ENCODE measurements around the gene TRIM24.

The TRIM24 gene

DNA sequence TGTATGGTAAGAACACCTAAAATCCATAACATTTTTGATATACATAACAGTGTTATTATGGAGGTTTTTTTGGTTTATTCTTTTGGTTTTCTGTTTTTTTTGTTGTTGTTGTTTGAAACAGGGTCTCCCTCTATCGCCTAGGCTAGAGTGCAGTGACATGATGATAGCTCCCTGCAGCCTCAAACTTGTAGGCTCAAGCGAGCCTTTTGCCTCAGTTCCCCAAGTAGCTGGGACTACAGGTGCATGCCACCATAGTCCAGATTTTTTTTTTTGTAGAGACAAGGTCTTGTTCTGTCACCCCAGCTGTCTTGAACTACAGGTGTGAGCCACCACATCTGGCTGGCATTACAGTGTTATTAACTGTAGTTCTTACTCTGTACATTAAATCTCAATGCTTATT, 83.7 kb downstream of the TRIM24 start:
- no peak for DNase-seq

DNA sequence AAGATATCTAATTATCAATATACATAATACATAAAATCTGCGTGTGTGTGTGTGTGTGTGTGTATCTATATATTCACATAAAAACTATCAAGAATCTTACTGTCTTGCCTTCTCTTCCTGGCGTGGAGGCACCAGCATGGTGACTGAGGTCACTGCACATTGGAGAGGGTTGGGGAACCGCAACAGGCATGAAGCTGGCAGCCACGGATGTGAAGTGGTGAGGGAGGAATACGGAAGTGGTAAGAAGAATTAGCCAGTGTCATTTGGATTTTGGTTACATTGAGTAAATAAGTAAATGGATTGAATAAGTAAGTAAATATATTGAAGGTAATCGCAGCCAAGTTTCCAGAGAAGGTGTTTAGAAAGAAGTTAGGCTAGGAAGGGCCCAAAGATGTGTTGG, 85.1 kb downstream of the TRIM24 start:
- DNase-seq, result peak; percentile 28

DNA sequence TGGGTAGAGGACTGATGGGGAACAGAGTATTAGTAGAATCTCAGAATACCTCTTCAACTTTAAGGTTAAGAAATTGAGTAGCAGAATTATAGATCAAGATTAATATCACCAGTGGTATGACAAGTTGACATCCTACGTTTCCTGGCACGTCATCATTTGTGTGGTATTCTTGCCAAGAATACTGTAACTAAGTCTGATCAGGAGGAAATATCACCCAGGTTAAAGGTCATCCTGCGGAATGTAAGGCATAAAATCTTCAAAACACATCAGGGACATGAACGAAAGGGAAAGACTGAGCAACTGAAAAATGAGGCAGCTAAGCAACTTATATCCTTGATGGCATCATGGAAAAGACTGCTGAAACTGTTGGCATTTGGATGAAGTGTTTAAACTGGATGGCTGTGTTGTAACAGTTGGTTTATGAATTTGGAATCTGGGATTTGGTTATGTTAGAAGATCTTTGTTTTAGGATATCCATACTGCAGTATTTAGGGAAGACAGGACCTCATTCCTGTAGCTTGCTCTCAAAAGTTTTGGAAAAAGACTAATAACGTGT, 86.1 kb downstream of the TRIM24 start:
- DNase-seq, result no peak

DNA sequence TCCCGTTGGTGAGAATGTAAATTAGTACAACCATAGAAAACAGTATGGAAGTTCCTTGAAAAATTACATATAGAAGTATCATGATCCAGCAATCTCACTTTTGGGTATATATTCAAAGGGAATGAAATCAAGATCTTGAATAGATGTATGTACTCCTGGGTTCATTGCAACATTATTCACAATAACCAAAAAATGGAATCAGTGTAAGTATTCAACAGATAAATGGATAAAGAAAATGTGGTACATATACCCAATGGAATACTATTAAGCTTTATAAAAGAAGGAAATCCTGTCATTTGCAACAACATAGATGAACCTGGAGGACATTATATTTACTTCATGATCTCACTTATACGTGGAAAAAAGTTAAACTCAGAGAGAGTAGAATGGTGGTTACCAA, 86.8 kb downstream of the TRIM24 start:
- DNase-seq, result no peak

DNA sequence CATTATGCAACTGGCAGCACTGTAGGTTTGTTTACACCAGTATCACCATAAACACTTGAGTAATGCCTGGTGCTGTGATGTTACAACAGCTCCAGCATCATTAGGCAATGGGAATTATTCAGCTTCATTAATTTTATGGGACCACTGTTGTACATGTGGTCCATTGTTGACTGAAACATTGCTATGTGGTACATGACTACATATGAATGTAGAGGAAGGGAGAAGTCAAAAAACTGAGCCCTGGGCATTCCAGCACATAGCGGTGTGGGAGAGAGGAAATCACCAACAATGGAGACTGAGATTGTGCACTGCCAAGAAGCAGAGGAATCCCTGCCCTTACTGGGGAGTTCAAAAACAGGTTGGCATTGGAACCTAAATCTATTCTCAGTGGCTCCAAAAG, 89.0 kb downstream of the TRIM24 start:
- DNase-seq, result no peak

DNA sequence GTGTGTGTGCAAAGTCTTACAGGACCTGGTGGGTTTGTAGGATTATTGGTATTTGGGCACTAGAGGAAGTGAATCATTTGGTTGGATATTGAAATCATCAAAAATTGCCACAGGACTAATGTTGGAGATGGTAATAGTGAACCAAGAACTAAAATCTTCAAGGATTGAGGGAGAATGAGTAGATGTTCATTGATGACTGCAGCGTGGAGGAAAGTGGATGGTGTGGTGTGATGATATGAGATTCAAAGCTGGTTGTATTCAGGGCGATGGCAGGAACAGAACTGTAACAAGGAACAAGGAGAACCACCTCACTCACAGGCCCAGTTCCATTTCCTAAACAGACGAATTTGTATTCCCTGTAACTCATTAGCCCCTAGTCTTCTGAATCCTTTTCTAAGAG, 90.3 kb downstream of the TRIM24 start:
- no peak for DNase-seq

DNA sequence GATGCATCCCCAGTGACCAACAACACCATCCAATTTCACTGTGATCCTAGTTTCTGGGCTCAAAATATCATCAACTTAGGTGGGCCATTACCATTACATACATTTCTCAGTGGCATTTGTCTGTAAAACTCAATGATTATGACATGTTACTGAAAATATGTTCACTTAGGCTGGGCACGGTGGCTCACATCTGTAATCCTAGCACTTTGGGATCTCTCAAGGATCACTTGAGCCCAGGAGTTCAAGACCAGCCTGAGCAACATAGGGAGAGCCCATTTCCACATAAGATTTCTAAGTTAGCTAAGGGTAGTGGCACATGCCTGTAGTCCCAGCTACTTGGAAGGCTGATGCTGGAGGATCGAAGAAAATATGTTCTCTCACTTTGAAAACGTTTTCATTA, 91.0 kb downstream of the TRIM24 start:
- DNase-seq, result no peak

DNA sequence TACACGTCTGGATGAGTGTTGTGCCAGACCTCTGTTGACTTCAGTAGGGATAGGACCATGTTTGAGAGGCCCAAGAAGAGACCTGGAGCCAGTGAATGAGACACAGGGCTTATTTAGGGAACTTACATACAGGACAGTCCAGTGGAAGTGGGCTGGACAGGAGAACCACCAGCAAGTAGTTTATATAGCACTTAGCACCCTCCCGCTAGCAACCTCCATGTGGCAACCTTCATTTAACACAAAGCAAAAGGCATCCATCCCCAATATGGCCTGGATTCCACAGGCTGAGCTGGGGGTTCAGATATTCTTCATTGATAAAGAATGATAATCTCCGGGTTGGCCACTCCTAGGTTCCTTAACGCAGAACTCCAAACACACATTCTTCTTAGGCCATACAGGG, 93.7 kb downstream of the TRIM24 start:
- no peak for DNase-seq

DNA sequence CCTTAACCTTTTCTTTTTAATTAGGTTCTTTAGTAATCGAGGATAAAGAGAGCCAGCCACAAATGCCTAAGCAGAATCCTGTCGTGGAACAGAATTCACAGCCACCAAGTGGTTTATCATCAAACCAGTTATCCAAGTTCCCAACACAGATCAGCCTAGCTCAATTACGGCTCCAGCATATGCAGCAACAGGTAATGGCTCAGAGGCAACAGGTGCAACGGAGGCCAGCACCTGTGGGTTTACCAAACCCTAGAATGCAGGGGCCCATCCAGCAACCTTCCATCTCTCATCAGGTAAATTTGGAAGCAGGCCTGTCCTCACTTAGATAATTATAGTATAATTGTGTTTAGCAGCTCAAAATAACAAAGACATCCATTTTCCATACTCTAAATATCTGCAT, 94.6 kb downstream of the TRIM24 start:
- DNase-seq, result no peak

DNA sequence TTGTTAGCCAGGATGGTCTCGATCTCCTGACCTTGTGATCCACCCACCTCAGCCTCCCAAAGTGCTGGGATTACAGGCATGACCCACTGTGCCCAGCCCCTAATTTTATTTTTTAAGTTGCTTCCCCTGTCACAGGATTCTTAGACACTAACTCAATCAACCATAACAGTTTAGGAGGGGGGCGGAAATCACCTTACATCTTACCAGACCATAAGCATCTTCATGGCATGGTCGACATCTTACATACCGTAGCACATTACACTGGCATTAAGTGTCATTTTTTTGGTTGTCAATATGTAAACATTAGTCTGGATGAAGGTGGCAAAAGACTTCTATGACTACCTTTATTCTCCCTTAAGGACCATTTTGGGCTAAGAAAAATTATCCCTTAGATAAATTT, 95.6 kb downstream of the TRIM24 start:
- no peak for DNase-seq

DNA sequence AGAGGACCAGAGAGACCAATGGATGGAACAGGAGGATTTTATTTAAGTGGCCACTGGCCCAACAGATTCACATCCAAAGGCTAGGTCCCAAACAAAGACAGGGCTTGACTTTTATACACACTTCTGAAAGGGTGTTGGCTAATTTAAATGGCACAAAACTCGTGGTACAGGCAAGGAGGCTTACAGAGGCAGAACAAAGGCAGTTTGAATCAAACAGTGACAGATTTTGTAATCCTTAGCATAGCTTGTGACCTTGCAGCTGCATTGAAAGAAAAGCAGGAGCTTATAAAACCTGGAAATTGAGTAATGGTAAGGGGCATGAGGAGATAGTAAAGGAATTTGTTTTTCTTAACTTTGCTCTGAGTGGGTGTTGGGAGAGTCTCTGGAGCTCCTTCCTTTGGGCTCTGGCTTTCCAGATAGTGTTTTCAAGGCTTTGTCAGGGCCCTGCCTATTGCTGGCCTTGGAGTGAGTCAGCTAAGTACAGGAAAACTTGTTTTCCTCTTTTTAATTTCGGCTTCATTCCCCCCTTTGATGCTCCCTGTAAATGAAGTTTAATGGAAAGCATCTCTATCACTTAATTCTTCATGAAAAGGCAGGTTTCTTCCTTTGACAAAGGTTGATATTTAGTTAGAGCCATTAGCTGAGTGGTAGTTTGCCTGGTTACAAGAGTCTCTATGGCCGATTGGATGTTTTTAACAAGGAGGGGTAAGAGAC, 96.9 kb downstream of the TRIM24 start:
- DNase-seq, result no peak

DNA sequence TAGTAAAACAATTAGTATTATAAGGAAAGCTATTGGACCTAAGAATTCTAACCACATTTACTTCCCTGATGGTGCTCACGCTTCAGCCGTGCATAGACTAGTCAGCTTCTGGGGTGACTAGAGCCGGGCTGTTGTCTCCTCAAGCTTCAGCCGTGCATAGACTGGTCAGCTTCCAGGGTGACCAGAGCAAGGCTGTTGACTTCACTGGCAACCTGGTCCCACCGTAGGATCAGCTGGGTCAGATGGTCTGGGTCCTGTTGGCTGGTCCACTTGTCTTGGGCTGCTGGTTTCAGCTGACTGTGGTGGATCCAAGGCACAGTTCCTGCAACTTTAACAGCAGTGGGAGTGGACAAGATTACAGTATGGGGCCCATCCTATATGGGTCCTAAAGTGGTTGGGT, 99.4 kb downstream of the TRIM24 start:
- DNase-seq, result no peak

DNA sequence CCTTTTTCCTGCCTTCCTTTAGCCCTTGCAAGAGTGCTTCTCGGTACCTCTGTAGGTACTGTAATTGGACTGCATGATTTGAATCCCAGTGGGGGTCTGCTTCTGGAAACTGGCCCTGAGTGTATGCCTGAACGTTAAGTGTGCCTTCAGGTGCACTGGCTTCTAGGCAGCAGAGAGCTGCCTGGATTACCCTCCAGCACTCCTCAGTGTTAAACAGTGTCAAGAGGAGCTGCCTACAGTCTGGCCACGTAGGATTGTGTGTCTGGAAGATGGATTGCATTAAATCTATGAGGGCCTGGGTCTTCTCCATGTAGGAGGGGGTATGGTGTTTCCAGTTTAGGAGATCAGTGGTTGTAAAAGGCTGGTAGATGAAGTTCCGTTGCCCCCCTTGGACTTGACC, 103.7 kb downstream of the TRIM24 start:
- peak; percentile 51 for DNase-seq

DNA sequence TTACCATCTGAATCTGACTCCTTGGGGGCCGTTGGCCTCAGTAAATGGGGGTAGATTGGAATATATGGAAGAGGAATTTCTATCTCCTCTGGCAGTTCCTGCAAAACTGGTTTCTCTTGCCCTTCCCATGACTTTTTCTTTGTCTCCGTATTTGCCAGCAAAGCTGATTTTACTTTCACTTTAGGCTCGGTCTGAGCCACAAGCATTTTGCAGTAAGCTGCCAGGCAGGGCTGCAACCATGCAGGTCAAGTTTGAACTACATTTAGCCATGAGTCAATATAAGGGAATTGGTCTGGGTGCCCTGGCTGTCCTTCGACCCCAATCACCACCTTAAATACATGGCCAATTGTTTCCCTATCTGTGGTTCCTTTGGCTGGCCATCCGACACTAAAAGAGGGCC, 104.3 kb downstream of the TRIM24 start:
- DNase-seq, result peak; percentile 49

DNA sequence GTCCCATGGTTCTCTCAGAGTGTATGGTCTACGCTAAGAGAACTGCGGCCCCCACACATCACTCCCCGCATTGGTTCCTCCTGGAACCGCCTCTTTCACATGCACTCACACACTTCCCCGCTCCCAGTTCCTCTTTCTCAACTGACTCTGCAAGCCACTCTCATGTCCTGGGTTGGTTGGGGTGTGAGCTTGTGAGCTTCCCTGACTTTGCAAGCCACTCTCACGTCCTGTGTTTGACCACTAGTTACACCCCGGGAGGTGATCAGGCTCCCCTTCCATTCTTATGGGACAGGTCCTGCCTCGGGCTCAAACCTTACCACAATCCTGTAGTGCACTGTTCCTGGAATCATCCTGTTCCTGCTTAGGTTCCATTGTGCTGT, 105.0 kb downstream of the TRIM24 start:
- DNase-seq, result no peak

DNA sequence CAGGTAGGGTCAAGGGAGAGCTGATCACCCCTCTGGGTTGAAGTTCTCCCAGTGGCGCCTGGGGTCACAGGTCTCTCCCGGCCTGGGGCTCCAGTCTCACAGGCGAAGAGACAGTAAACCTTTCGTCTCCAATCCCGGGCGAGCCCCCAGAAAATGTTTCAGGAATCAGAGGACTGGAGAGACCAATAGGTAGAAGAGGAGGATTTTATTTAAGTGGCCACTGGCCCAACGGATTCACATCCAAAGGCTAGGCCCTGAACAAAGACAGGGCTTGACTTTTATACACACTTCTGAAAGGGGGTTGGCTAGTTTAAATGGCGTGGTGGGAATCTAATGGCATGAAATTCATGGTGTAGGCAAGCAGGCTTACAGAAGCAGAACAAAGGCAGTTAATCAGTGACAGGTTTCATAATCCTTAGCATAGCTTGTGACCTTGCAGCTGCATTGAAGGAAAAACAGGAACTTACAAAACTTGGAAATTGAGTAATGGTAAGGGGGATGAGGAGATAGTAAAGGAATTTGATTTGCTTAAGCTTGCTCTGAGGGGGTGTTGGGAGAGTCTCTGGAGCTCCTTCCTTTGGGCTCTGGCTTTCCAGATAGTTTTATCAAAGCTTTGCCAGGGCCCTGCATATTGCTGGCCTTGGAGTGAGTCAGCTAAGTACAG, 105.5 kb downstream of the TRIM24 start:
- no peak for DNase-seq

DNA sequence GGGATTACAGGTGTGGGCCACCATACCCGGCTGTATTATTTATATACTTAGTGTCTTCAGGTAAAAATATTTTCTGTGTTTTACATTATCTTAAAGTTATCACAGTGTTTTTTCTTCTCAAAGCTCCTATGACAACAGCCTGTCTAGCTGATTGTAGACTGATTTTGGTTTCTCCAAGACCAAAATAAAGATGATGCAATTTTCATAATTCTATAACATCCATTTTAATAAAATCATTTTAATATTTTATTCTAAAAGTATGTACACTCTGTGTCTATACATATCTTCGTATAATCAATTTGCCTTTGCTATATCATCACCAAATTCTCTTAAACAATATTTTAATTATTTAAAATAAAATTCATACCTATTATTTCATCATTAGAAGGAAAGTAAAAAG, 108.6 kb downstream of the TRIM24 start:
- DNase-seq, result no peak

DNA sequence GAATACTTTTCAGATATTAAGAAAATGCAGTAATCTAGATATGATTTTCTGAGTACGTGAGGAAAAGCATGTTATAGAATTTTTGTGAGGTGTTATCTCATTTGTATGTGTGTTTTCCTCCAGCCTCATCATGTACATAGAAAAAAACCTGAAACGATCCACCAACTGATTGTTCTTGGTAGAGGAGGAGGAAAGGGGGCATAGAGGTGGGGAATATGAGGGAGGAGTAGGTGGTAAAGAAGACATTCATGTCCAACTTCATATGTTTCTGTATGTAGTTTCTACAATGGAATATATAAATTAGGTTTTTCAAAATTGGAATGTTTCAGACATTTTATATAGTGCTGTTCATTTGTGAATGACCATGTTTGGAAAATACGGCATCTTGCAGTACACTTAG, 109.4 kb downstream of the TRIM24 start:
- DNase-seq, result no peak

DNA sequence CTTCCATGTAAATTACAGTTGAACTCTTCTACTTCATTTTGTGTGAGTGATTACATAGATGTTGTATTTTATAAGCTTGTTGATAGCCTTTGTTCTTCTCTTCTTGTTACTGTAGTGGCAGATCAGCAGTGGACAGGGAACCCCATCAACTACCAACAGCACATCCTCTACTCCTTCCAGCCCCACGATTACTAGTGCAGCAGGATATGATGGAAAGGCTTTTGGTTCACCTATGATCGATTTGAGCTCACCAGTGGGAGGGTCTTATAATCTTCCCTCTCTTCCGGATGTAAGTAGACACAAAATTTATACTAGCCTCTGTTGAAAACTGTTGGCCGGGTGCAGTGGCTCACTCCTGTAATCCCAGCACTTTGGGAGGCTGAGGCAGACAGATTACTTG, 110.7 kb downstream of the TRIM24 start:
- no peak for DNase-seq

DNA sequence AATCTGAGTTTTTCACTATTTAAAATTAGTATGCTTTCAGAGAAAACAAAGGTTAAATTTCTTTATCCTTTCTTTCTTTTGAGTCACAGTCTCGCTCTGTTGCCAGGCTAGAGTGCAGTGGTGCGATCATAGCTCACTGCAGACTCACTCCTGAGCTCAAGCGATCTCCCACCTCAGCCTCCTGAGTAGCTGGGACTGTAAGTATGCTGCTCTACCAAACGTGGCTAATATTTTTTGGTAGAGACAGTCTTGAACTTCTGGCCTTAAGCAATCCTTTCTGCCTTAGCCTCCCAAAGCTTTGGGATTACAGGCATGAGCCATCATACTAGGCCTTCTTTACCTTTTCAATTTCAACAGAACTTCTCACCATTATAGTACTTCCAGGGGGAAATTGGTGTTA, 113.7 kb downstream of the TRIM24 start:
- DNase-seq, result no peak

DNA sequence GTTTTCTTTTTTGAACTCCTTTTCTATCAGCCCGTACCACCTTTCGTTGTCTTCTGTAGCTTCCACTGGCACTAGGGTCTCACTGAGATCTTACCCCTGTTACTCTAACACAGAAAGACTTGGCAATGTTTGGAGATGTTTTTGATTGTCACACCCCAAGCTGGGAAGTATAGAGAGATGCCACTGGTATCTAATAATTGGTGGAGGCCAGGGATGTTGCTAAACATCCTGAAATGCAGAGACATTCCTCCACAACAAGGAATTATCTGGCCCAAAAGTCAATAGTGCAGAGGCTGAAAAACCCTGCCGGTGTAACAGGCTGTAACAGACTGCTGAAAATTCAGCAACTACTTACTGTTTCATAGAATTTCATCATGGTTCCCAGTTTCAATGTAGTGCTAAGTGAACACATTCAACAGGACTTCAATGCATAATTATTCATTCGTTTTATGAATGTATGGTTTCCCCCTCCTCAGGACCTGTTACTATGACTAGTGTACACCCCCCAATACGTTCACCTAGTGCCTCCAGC, 115.9 kb downstream of the TRIM24 start:
- DNase-seq, result no peak

DNA sequence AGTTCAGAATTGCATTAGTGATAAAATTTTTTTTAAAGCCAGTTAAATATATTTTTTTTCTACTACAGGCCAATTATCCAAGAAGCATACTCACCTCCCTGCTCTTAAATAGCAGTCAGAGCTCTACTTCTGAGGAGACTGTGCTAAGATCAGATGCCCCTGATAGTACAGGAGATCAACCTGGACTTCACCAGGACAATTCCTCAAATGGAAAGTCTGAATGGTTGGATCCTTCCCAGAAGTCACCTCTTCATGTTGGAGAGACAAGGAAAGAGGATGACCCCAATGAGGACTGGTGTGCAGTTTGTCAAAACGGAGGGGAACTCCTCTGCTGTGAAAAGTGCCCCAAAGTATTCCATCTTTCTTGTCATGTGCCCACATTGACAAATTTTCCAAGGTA, 119.1 kb downstream of the TRIM24 start:
- no peak for DNase-seq

DNA sequence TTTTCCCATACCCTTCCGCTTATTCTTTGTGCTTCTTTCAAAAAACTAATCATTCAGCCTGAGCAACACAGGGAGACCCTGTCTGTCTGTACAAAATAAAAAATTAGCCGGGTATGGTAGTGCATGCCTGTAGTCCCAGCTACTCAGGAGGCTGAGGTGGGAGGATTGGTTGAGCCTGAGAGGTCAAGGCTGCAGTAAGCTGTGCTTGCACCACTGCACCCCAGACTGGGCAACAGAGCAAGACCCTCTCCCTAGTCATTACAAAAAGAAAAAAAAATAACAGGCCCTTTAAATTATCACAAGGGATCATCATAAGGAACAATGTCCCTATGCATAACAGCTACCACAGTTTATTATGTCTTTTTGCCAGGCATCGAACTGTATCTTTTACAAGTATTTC, 119.6 kb downstream of the TRIM24 start:
- DNase-seq, result no peak

DNA sequence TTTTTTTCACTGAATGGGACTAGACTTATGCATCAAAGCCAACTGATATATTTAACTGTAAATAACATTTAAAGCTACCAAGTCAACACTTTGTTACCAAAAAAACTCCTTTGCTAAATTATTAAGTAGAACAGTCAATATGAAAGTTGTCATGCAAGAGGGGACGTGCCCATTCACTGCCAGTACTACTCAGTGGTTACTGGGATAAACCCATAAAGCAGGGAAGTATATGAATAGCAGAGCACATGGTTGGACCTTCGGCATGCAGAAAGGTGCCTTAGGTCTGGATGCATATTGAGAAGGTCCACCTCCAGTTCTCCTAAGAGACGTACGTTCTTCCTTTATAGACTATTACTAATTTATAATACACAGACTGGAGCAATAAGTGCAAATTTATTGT, 121.0 kb downstream of the TRIM24 start:
- DNase-seq, result no peak

DNA sequence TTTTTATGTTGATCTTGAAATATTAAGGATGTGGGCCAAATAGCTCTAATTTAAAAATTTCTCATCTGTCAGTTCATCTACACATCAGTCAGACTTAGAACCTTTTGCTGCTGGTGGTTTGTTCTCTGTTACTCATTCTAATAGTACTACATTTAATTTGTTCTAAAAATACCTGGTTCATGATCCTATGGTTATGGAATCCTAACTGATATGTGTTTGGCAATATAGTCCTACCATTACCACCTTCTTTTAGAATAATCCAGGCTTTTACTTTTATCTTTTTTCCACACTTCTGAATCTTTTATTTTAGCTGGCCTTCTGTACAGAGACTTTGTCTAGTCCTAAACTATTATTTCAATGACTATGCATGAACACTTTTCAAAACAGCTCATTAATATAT, 124.2 kb downstream of the TRIM24 start:
- DNase-seq, result no peak
